H9 (cell line): ENCODE measurements around the gene IFI27. TPM values are rescaled to one million over a fixed set of nuclear protein-coding genes. Genes with fewer than 3 reads are reported as not detected.

Source experiments
- DNase-seq: peaks from one replicate; pipeline ENCODE4 v3.0.0-alpha.2; 2017
- H2AFZ ChIP-seq: one replicate; pipeline ENCODE4 v1.6.1; 2013; ENCODE audit warnings: mild to moderate bottlenecking, low read length, control low read depth, moderate library complexity
- H2AK5ac ChIP-seq: 2 replicates; pipeline ENCODE4 v1.6.1; 2013; ENCODE audit warnings: low read length, control low read depth, mixed read lengths; ENCODE audit not compliant: insufficient read length
- H2BK120ac ChIP-seq: one replicate; pipeline ENCODE4 v1.6.1; 2013; ENCODE audit warnings: low read depth, mild to moderate bottlenecking, low read length, control low read depth, inconsistent platforms; ENCODE audit not compliant: poor library complexity, severe bottlenecking
- H2BK12ac ChIP-seq: 2 replicates; pipeline ENCODE4 v1.6.1; 2013; ENCODE audit warnings: low read length, control low read depth, mixed read lengths, low read depth; ENCODE audit not compliant: insufficient read length
- H2BK15ac ChIP-seq: 2 replicates; pipeline ENCODE4 v1.6.1; 2013; ENCODE audit warnings: low read depth, low read length, control low read depth
- H2BK20ac ChIP-seq: one replicate; pipeline ENCODE4 v1.6.1; 2013; ENCODE audit warnings: low read depth, mild to moderate bottlenecking, low read length, control low read depth, inconsistent platforms; ENCODE audit not compliant: poor library complexity, severe bottlenecking
- H2BK5ac ChIP-seq: 2 replicates; pipeline ENCODE4 v1.6.1; 2013; ENCODE audit warnings: low read length, control low read depth, mixed read lengths; ENCODE audit not compliant: insufficient read length
- H3K14ac ChIP-seq: 2 replicates; pipeline ENCODE4 v1.6.1; 2013; ENCODE audit warnings: low read length, control low read depth; ENCODE audit not compliant: insufficient read depth
- H3K18ac ChIP-seq: 2 replicates; pipeline ENCODE4 v1.6.1; 2013; ENCODE audit warnings: low read depth, mild to moderate bottlenecking, mixed read lengths, low read length, control low read depth; ENCODE audit not compliant: insufficient read length
- H3K23ac ChIP-seq: 2 replicates; pipeline ENCODE4 v1.6.1; 2013; ENCODE audit warnings: low read length, control low read depth, mixed read lengths, low read depth; ENCODE audit not compliant: insufficient read length
- H3K23me2 ChIP-seq: 2 replicates; pipeline ENCODE4 v1.6.1; 2013; ENCODE audit warnings: low read depth, mild to moderate bottlenecking, mixed read lengths, low read length, control low read depth; ENCODE audit not compliant: insufficient read length, poor library complexity, severe bottlenecking
- H3K27ac ChIP-seq: 2 replicates; pipeline ENCODE4 v1.5.1; 2013; ENCODE audit warnings: low read length, control low read depth, mixed read lengths, low read depth; ENCODE audit not compliant: insufficient read length
- H3K27me3 ChIP-seq: 2 replicates; pipeline ENCODE4 v1.6.1; 2013; ENCODE audit warnings: low read length, control low read depth, inconsistent platforms; ENCODE audit not compliant: insufficient read depth
- H3K4ac ChIP-seq: 2 replicates; pipeline ENCODE4 v1.6.1; 2013; ENCODE audit warnings: low read depth, mild to moderate bottlenecking, control low read depth, inconsistent platforms, low read length, moderate library complexity
- H3K4me1 ChIP-seq: 2 replicates; pipeline ENCODE4 v1.6.1; 2013; ENCODE audit warnings: low read length, control low read depth, inconsistent platforms; ENCODE audit not compliant: insufficient read depth
- H3K4me2 ChIP-seq: 2 replicates; pipeline ENCODE4 v1.6.1; 2013; ENCODE audit warnings: low read length, control low read depth, mixed read lengths; ENCODE audit not compliant: insufficient read length, insufficient read depth
- H3K56ac ChIP-seq: 2 replicates; pipeline ENCODE4 v1.6.1; 2013; ENCODE audit warnings: low read depth, mild to moderate bottlenecking, mixed read lengths, low read length, control low read depth; ENCODE audit not compliant: insufficient read length
- H3K79me1 ChIP-seq: 2 replicates; pipeline ENCODE4 v1.6.1; 2013; ENCODE audit warnings: low read depth, mild to moderate bottlenecking, moderate library complexity, low read length, control low read depth, inconsistent platforms; ENCODE audit not compliant: insufficient read depth, poor library complexity, severe bottlenecking
- H3K79me2 ChIP-seq: 2 replicates; pipeline ENCODE4 v1.6.1; 2013; ENCODE audit warnings: low read length, control low read depth, inconsistent platforms; ENCODE audit not compliant: insufficient read depth
- H3K9ac ChIP-seq: 2 replicates; pipeline ENCODE4 v1.6.1; 2013; ENCODE audit warnings: low read length, control low read depth, mixed read lengths; ENCODE audit not compliant: insufficient read length; ENCODE audit errors: extremely low read depth
- H3K9me3 ChIP-seq: one replicate; pipeline ENCODE4 v1.6.1; 2013; ENCODE audit warnings: low read depth, low read length, inconsistent platforms; ENCODE audit not compliant: control insufficient read depth
- H3T11ph ChIP-seq: one replicate; pipeline ENCODE4 v1.6.1; 2013; ENCODE audit warnings: mild to moderate bottlenecking, low read length, control low read depth, inconsistent platforms
- H4K20me1 ChIP-seq: one replicate; pipeline ENCODE4 v1.6.1; 2013; ENCODE audit not compliant: control insufficient read depth, insufficient read length, insufficient read depth
- H4K5ac ChIP-seq: 2 replicates; pipeline ENCODE4 v1.6.1; 2013; ENCODE audit warnings: low read depth, mild to moderate bottlenecking, mixed read lengths, low read length, control low read depth; ENCODE audit not compliant: insufficient read length
- H4K8ac ChIP-seq: replicated peaks from 2 replicates; pipeline ENCODE4 v1.6.1; 2013; ENCODE audit warnings: low read length, control low read depth, mixed read lengths, low read depth; ENCODE audit not compliant: insufficient read length
- H4K91ac ChIP-seq: 2 replicates; pipeline ENCODE4 v1.6.1; 2013; ENCODE audit warnings: low read depth, mild to moderate bottlenecking, moderate library complexity, mixed read lengths, low read length, control low read depth; ENCODE audit not compliant: insufficient read length
- H3K27ac Mint-ChIP-seq, 3 experiments: 2 replicates in 2 of 3; 3 replicates in 1 of 3; pipeline ENCODE4 v1.8.0; 2020 to 2021; ENCODE audit warnings: mixed read lengths in 3 of 3, mild to moderate bottlenecking in 1 of 3, moderate library complexity in 1 of 3
- H3K27me3 Mint-ChIP-seq: 2 replicates; pipeline ENCODE4 v1.8.0; 2021; ENCODE audit warnings: low read depth, mild to moderate bottlenecking, moderate library complexity, mixed read lengths
- H3K36me3 Mint-ChIP-seq, 3 experiments: 2 replicates in 2 of 3; 3 replicates in 1 of 3; pipeline ENCODE4 v1.8.0; 2020 to 2021; ENCODE audit warnings: low read depth in 3 of 3, mixed read lengths in 3 of 3; ENCODE audit not compliant: insufficient read depth in 1 of 3
- H3K4me1 Mint-ChIP-seq, 2 experiments: 2 replicates each; pipeline ENCODE4 v1.8.0; 2020; ENCODE audit warnings: mixed read lengths in 2 of 2
- H3K4me3 Mint-ChIP-seq, 2 experiments: 2 replicates in 1 of 2; 3 replicates in 1 of 2; pipeline ENCODE4 v1.8.0; 2020 to 2021; ENCODE audit warnings: mild to moderate bottlenecking in 2 of 2, mixed read lengths in 2 of 2, moderate library complexity in 1 of 2
- H3K9me3 Mint-ChIP-seq, 2 experiments: 2 replicates in 1 of 2; 3 replicates in 1 of 2; pipeline ENCODE4 v1.8.0; 2020; ENCODE audit warnings: mild to moderate bottlenecking in 2 of 2, mixed read lengths in 2 of 2, moderate library complexity in 1 of 2
- WGBS: extraction: QIAGEN DNeasy Blood & Tissue Kit; methylation state at CpG from one replicate; pipeline ENCODE4 v1.1.7; 2013; ENCODE audit warnings: missing lambda C conversion rate, low lambda C conversion rate, mixed read lengths; ENCODE audit not compliant: insufficient read length; ENCODE audit errors: extremely low coverage; 5-methylcytosine and 5-hydroxymethylcytosine counted together
- total RNA-seq: library from RNA; stranded (reverse); gene quantifications from 2 replicates; pipeline ENCODE4 v1.2.1, GENCODE V29; 2021
- TF ChIP-seq, protein P1 (sequence below): fragments of 200-600 bp; sonication (generic); conservative IDR thresholded peaks from 3 replicates; pipeline ENCODE4 v1.8.0; 2021; ENCODE audit warnings: antibody characterized with exemption, mild to moderate bottlenecking

Gene IFI27
- total RNA-seq, 1 experiment from 2014 or later = 1.7 TPM

DNA sequence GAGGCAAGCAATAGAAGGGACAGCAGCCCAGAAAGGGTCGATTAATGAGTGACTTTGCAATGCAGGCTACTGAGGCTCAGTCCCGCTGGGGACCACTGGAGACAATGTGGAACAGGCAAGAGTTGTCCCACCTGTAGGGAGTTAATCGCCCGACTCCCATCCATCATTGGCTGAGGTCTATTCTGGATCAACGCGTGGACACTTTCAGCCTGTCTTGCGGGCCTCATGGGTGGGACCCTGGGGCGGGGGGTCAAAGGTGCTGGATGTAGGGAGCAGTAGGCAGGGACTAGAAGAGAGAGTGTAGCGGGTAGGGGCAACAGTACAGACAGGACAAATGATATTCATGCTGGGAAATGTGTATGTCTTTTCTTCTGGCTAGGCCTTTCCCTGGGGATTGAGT lies 12.8 kb downstream of the IFI27 start:
- no peak overlapping the region for H3K4me3 Mint-ChIP-seq

More for the DNA sequence above, 12.8 kb downstream of the IFI27 start:
- Histone ChIP-seq H3K23me2 (no peaks in the 10 kb centered on the region), H3K9me3 (no peaks in the 10 kb centered on the region), H3K14ac (no peak overlapping the region), H3K79me1 (no peaks in the 10 kb centered on the region), H3K4me1 (no peaks in the 10 kb centered on the region), H2BK12ac (no peak overlapping the region), H3K4ac (no peak overlapping the region), H4K8ac (no peak overlapping the region), H3K23ac (no peak overlapping the region), H3K27ac (no peak overlapping the region), H2BK120ac (no peak overlapping the region), H4K5ac (no peak overlapping the region), H4K91ac (no peak overlapping the region), H3K18ac (no peak overlapping the region), H3K27me3 (no peaks in the 10 kb centered on the region), H3T11ph (no peak overlapping the region), H4K20me1 (no peaks in the 10 kb centered on the region), H2BK20ac (no peak overlapping the region), H2AFZ (no peak overlapping the region), H2BK5ac (no peak overlapping the region), H2AK5ac (no peak overlapping the region), H3K4me2 (no peak overlapping the region), H3K79me2 (no peaks in the 10 kb centered on the region), H3K9ac (no peak overlapping the region), H3K56ac (no peak overlapping the region), H2BK15ac (no peak overlapping the region)
- Mint-ChIP-seq H3K36me3 (no peaks in the 10 kb centered on the region), H3K27ac (no peak overlapping the region), H3K4me1 (no peaks in the 10 kb centered on the region), H3K9me3 (peaks cover 6 to 11% of the 10 kb centered on the region in 2 experiments; a peak in 2 of 5 replicates), H3K27me3 (peaks cover 33% of the 10 kb centered on the region)
- TF ChIP-seq, protein P1, sequence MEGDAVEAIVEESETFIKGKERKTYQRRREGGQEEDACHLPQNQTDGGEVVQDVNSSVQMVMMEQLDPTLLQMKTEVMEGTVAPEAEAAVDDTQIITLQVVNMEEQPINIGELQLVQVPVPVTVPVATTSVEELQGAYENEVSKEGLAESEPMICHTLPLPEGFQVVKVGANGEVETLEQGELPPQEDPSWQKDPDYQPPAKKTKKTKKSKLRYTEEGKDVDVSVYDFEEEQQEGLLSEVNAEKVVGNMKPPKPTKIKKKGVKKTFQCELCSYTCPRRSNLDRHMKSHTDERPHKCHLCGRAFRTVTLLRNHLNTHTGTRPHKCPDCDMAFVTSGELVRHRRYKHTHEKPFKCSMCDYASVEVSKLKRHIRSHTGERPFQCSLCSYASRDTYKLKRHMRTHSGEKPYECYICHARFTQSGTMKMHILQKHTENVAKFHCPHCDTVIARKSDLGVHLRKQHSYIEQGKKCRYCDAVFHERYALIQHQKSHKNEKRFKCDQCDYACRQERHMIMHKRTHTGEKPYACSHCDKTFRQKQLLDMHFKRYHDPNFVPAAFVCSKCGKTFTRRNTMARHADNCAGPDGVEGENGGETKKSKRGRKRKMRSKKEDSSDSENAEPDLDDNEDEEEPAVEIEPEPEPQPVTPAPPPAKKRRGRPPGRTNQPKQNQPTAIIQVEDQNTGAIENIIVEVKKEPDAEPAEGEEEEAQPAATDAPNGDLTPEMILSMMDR = no peak
- peak; percentile 17 for DNase-seq
- WGBS = no CpG with 5 or more reads among the region's 9 CpGs
